ENCODE results near the gene SPTB.

GRCh38 chr14:64761441-64762043 is 118.2 kb downstream of the SPTB start:
- TF ChIP-seq CTCF (IDR thresholded peaks at IDR 0.05) (no peak), POLR2A (IDR thresholded peaks at IDR 0.05) (no peak), POLR2AphosphoS5 (IDR thresholded peaks at IDR 0.05) (no peak)

All from sigmoid colon (tissue), 4 donors.